Measurements from ENCODE around the gene ZBTB39. TPM values are rescaled to one million over a fixed set of nuclear protein-coding genes. Genes with fewer than 3 reads are reported as not detected.
"Not testable (repeated sequence)": the region's sequence is repeated elsewhere in the genome, so short reads cannot be mapped to it uniquely, and the experiment has no call there.

The ZBTB39 gene
- total RNA-seq, 1 donor from 2014 or later: 8.5 TPM

DNA sequence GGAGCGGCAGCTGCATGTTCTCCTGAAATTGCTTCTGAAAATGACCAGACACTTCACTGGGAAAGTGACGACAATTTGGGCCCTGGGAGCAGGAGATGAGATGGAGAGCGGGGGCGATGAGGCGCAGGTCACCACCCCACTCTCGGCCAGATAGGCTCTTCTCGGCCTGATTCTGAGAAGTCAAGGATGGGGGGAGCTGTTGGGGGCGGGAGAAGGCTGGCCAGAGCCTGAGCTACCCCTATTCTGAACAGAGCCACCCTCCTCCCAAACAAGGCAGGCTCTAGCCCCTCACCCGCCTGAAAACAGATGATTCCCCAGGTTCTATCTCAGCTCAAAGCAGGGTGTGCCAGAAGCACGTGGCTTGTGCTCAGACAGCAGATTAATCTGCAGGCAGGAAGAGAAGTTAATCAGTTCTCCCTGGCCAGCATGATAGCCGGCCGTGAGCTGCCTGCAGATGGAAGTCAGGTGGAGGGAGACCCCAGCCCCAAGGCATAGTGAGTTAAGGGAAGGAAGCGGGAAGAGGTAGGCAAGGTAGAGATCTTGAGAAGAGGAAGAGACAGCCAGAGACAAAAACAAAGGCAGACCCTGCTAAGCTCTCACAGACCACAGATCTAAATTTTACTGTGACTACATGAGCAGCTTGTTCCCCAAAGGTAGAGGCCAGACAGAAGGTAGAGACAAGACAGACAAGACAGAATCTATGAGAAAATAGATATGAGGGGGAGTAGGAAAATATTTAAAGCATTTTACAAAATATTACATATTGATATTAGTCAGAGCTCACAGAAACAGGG, 20.9 kb upstream of the ZBTB39 start:
- Histone ChIP-seq H3K4me3 (ENCODE audit: low read depth, low read length) (no peak overlapping the region), H3K27me3 (ENCODE audit: control insufficient read depth, insufficient read depth, low read length) (peaks cover 14% of the 10 kb centered on the region), H3K36me3 (ENCODE audit: control insufficient read depth, insufficient read depth, low read length) (no peaks in the 10 kb centered on the region)
- DNase-seq (ENCODE audit: low read depth): no peak
- TF ChIP-seq, protein P1, sequence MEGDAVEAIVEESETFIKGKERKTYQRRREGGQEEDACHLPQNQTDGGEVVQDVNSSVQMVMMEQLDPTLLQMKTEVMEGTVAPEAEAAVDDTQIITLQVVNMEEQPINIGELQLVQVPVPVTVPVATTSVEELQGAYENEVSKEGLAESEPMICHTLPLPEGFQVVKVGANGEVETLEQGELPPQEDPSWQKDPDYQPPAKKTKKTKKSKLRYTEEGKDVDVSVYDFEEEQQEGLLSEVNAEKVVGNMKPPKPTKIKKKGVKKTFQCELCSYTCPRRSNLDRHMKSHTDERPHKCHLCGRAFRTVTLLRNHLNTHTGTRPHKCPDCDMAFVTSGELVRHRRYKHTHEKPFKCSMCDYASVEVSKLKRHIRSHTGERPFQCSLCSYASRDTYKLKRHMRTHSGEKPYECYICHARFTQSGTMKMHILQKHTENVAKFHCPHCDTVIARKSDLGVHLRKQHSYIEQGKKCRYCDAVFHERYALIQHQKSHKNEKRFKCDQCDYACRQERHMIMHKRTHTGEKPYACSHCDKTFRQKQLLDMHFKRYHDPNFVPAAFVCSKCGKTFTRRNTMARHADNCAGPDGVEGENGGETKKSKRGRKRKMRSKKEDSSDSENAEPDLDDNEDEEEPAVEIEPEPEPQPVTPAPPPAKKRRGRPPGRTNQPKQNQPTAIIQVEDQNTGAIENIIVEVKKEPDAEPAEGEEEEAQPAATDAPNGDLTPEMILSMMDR (IDR thresholded peaks at IDR 0.05; ENCODE audit: insufficient read depth, low read length, poor library complexity, severe bottlenecking): no peak

DNA sequence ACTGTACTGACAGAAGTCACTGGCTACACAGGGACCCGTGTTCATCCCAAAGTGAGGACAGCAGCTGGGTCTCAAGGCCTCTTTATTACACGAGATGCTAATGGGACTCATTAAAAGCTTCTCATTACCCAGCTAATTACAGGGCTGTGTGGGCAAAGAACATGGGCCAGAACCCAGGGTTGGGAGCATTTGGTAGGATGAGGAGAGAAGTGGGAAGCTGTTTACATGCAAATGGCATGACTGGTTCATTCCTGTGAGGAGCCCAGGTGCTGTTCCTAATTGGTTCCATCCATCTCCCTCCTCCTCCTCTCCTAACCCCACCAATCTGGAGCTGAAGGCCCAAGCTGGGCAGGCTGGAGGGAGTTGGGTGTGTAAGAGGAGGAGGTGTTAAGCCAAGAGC, 18.9 kb upstream of the ZBTB39 start:
- no peak for DNase-seq (ENCODE audit: low read depth)
- H3K27me3 ChIP-seq (ENCODE audit: control insufficient read depth, insufficient read depth, low read length): peaks cover 14% of the 10 kb centered on the region

DNA sequence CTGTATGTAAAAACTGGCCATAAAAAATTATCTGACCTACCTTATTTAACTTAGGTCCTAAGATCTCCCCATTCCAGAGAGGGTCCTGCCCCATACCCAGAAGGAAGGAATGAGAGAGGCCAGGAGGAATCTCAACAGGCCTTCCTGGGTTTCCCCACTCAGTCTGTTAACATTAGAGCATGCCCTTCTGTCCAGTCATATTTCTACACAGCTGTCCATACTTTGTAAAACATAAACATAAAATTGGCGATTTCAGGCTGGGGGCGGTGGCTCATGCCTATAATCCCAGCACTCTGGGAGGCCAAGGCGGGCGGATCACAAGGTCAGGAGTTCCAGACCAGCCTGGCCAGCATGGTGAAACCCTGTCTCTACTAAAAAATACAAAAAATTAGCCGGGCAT, 16.0 kb upstream of the ZBTB39 start:
- peaks cover 12% of the 10 kb centered on the region for H3K27me3 ChIP-seq (ENCODE audit: control insufficient read depth, insufficient read depth, low read length)
- H3K36me3 ChIP-seq (ENCODE audit: control insufficient read depth, insufficient read depth, low read length); H3K4me3 ChIP-seq (ENCODE audit: low read depth, low read length); DNase-seq (ENCODE audit: low read depth): not testable (repeated sequence)

More for the DNA sequence above, 18.9 kb upstream of the ZBTB39 start:
- TF ChIP-seq, protein P1 (IDR thresholded peaks at IDR 0.05; ENCODE audit: insufficient read depth, low read length, poor library complexity, severe bottlenecking): no peak
- Histone ChIP-seq H3K36me3 (ENCODE audit: control insufficient read depth, insufficient read depth, low read length) (no peaks in the 10 kb centered on the region), H3K4me3 (ENCODE audit: low read depth, low read length) (no peak overlapping the region)

DNA sequence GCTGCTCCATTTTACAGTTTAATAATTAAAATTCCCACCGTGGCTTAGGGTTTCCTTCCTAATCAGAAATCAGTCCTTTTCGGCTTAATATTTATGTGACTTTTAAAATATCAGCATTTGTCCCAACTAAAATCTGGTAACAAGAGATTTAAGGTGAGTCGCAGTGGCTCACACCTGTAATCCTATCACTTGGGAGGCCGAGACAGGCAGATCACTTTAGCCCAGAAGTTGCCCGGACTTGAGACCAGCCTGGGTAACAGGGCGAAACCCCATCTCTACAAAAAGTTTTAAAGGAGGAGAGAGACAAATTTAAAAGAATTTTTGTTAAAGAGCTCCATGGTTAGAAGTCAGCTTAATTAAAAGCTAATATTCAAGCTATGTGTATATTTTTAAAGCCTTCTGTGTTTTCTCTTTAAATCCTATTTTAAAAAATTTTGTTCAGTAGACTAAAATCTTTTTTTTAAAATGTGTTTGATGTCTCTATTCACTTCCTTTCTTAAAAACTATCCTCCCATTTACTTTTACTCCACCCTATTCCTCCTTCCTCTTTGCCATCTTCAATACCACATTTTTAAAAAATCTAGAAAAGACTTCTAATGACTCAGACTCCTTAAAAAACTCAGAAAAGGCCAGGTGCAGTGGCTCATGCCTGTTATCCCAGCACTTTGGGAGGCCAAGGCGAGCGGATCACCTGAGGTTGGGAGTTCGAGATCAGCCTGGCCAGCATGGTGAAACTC, 13.8 kb upstream of the ZBTB39 start:
- Histone ChIP-seq H3K27me3 (ENCODE audit: control insufficient read depth, insufficient read depth, low read length) (peaks cover 11% of the 10 kb centered on the region), H3K4me3 (ENCODE audit: low read depth, low read length) (no peak overlapping the region), H3K36me3 (ENCODE audit: control insufficient read depth, insufficient read depth, low read length) (no peaks in the 10 kb centered on the region)
- DNase-seq (ENCODE audit: low read depth): no peak
- TF ChIP-seq, protein P1 (IDR thresholded peaks at IDR 0.05; ENCODE audit: insufficient read depth, low read length, poor library complexity, severe bottlenecking): no peak

DNA sequence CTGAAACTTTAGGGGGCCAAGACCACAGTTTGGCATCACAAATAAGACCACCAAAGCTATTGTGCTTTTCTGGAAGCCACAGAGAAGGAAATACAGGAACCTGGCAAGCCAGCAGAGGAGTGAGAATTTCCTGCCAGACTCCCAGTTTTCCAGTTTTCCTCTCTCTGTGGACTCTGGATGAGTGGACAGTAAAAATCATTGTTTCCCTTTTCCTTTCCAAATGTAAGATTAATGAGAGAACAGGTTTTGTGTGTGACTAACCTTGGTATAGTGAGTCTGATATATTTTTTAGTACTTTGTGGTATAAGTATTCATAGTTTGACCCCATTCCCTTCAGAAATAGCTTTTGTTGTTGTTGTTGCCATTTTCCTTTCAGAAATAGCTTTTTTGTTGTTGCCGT, 12.6 kb upstream of the ZBTB39 start:
- no peak overlapping the region for H3K4me3 ChIP-seq (ENCODE audit: low read depth, low read length)
- TF ChIP-seq, protein P1 (IDR thresholded peaks at IDR 0.05; ENCODE audit: insufficient read depth, low read length, poor library complexity, severe bottlenecking): no peak
- DNase-seq (ENCODE audit: low read depth): no peak
- no peaks in the 10 kb centered on the region for H3K36me3 ChIP-seq (ENCODE audit: control insufficient read depth, insufficient read depth, low read length)
- peaks cover 17% of the 10 kb centered on the region for H3K27me3 ChIP-seq (ENCODE audit: control insufficient read depth, insufficient read depth, low read length)

DNA sequence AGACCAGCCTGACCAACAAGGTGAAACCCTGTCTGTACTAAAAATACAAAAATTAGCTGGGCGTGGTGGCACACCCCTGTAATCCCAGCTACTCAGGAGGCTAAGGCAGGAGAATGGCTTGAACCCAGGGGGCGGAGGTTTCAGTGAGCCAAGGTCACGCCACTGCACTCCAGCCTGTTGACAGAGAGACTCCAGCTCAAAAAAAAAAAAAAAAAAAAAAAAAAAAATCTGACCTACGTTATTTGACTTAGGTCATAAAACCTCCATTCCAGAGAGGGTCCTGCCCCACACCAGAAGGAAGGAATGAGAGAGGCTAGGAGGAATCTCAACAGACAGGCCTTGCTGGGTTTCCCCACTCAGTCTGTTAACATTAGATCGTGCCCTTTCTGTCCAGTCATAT, 12.0 kb upstream of the ZBTB39 start:
- H3K36me3 ChIP-seq (ENCODE audit: control insufficient read depth, insufficient read depth, low read length); H3K4me3 ChIP-seq (ENCODE audit: low read depth, low read length); DNase-seq (ENCODE audit: low read depth): not testable (repeated sequence)
- peaks cover 20% of the 10 kb centered on the region for H3K27me3 ChIP-seq (ENCODE audit: control insufficient read depth, insufficient read depth, low read length)
